Uterus (tissue), 4 donors: ENCODE measurements around the gene MACROH2A1. TPM values are rescaled to one million over a fixed set of nuclear protein-coding genes. Genes with fewer than 3 reads are reported as not detected.

Experiments used
- DNase-seq, 2 donors: peaks; one replicate each; pipeline ENCODE4 v3.0.0-alpha.2; 2019 to 2020
- H3K27ac ChIP-seq, 2 donors: fragments of 200-600 bp; sonication (generic); 1 replicate in 1 of 2; 2 replicates in 1 of 2; pipeline ENCODE4 v1.5.1; 2016 to 2018
- H3K27me3 ChIP-seq, 2 donors: fragments of 200-600 bp; sonication (generic); one replicate each; pipeline ENCODE4 v1.5.1; 2018 to 2019; ENCODE audit warnings: control low read depth in 1 of 2
- H3K36me3 ChIP-seq, 2 donors: fragments of 200-600 bp; sonication (generic); one replicate each; pipeline ENCODE4 v1.5.1; 2019; ENCODE audit warnings: control low read depth in 1 of 2
- H3K4me1 ChIP-seq, 2 donors: fragments of 200-600 bp; sonication (generic); one replicate each; pipeline ENCODE4 v1.5.1; 2018 to 2019; ENCODE audit warnings: control low read depth in 1 of 2
- H3K4me3 ChIP-seq, 2 donors: fragments of 200-600 bp; sonication (generic); 1 replicate in 1 of 2; 2 replicates in 1 of 2; pipeline ENCODE4 v1.5.1; 2018 to 2019; ENCODE audit warnings: mild to moderate bottlenecking in 1 of 2
- H3K9me3 ChIP-seq, 2 donors: fragments of 200-600 bp; sonication (generic); one replicate each; pipeline ENCODE4 v1.5.1; 2019; ENCODE audit warnings: control low read depth in 1 of 2
- CTCF ChIP-seq, 4 experiments: fragments of 200-600 bp in 2 of 4; fragments of 450-650 bp in 2 of 4; sonication (generic) in 2 of 4; IDR thresholded peaks; one replicate each; pipeline ENCODE4 v1.5.1; 2016 to 2019; ENCODE audit warnings: antibody characterized with exemption in 4 of 4, mild to moderate bottlenecking in 2 of 4, moderate library complexity in 1 of 4
- POLR2A ChIP-seq, 2 donors: fragments of 450-650 bp; IDR thresholded peaks; one replicate each; pipeline ENCODE4 v1.6.1; 2016; ENCODE audit warnings: antibody characterized with exemption in 2 of 2, mild to moderate bottlenecking in 1 of 2, moderate library complexity in 1 of 2
- intact Hi-C: fragments of 100-400 bp; cut with DNase I; formaldehyde crosslinking; loops from one replicate; pipeline ENCODE4 v1.15.1; 2023; ENCODE audit warnings: low total_unique reads
- total RNA-seq, 4 donors: library from RNA; depleted of rRNA in 3 of 4; stranded (reverse); fragments of >200 nt in 3 of 4; gene quantifications; one replicate each; pipeline versions ENCODE4 v1.1.0 to v1.2.4, GENCODE V29; 2014 to 2023
- donor health status: DM: yes; HTN: yes; CAD: no.

MACROH2A1 gene
- total RNA-seq: 100 to 1,000 TPM; 121 to 200 (median 141) TPM

DNA sequence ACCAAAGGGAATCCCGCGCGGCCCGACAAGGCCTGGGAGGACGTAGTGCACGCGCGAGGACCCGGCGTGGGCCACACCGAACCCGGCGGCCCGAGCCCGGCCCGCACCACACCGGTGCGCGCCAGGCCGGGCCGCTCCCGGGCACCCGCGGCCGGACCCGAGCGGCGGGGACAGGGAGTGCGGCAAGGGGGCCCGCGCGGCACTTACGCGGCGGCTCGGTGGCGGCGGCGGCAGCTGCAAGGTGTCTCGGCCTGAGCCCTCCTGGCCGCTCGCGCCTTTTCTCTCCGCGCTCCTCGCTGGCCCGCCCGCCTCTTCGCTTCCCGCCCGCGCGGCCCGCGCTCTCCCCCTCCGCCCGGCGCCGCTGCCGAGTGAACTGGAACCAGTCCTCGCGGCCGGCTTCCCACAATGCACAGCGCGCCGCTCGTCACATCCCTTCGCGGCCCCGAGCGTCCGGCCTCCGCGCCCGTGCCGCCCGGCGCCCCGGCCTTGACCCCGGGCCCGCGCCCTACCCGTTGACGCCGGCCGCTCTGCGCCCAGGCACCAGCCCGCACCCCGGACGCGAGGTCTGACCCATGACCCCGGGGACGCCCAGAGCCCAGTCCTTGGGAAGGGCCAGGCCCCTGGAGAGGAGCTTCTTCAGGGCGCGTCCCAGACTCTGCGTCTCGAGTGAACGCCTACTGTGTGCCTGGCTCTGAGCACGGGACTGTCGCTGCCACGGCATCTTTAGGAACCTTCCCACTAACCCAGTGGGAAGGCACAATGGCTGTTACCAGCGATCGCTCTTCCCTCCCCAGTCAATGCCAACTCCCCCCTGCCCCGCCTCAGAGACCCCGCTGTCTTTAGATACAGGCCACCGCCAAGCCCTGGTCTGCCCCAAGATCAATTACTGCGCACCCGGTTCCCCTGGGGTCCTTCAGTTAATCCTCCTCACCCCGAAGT, at the start of gene MACROH2A1:
TSS of gene MACROH2A1 (minus strand) at position 377 of the 939 bp plus-strand sequence. CDS start 10,138 bp downstream, outside the sequence.
- Histone ChIP-seq H3K4me1 (peaks cover 0 to 11% of the 10 kb centered on the region in 2 donors), H3K36me3 (no peaks in the 10 kb centered on the region), H3K4me3 (peak within 1 kb of the TSS; percentile 68 to 69), H3K27me3 (no peaks in the 10 kb centered on the region), H3K9me3 (no peaks in the 10 kb centered on the region), H3K27ac (peak within 1 kb of the TSS; percentile 84 to 93)
- intact Hi-C loops: no loop called here
- peak; percentile 82 to 87 for DNase-seq
- peak in 3 of 4 experiments; percentile 10 to 31 (median 20) for TF ChIP-seq CTCF (IDR thresholded peaks at IDR 0.05)
- peak; percentile 59 to 80 for TF ChIP-seq POLR2A (IDR thresholded peaks at IDR 0.05)

GRCh38 chr5:135448071-135448739, 49.2 kb upstream of the MACROH2A1 start:
- no peaks in the 10 kb centered on the region for H3K9me3 ChIP-seq
- no peaks in the 10 kb centered on the region for H3K4me1 ChIP-seq
- no peak overlapping the region for H3K27ac ChIP-seq
- intact Hi-C loops: no loop called here
- H3K36me3 ChIP-seq: no peaks in the 10 kb centered on the region
- TF ChIP-seq CTCF (IDR thresholded peaks at IDR 0.05) (no peak), POLR2A (IDR thresholded peaks at IDR 0.05) (no peak)
- H3K27me3 ChIP-seq: no peaks in the 10 kb centered on the region
- H3K4me3 ChIP-seq: no peak overlapping the region
- no peak for DNase-seq

- intact Hi-C loops: no loop called here
- Histone ChIP-seq H3K4me1 (no peaks in the 10 kb centered on the region), H3K27me3 (no peaks in the 10 kb centered on the region), H3K27ac (no peak within 1 kb of the TSS), H3K4me3 (no peak within 1 kb of the TSS), H3K36me3 (no peaks in the 10 kb centered on the region), H3K9me3 (no peaks in the 10 kb centered on the region)
- no peak for TF ChIP-seq CTCF (IDR thresholded peaks at IDR 0.05)
- TF ChIP-seq POLR2A (IDR thresholded peaks at IDR 0.05): no peak
- DNase-seq: no peak
These were observed 48.4 kb upstream of the MACROH2A1 start, which contains the start of gene DCANP1 for GRCh38 chr5:135447298-135447929. DCANP1 (minus strand) TSS chr5:135447348; CDS start chr5:135447108, 240 bp downstream.

DNA sequence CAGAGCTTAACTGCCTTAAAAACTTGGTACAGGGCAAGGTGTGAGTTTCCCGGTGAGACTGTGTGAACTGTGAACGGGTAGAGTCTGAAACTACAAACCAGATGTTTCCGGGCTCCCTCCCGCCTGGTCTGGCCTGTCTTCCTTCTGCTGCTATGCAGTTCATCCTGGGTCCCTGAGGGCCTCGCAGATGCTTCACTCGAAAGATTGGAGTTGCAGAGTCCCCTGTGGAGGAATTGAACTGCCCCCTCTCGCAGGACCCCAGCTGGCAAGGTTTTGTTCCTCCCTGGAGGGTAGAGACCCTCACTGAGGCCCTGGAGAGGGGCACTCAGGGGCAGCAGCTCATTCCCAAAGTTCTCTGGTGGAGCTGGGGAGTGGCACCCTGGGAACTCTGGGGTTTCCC, 47.6 kb upstream of the MACROH2A1 start:
- Histone ChIP-seq H3K4me3 (no peak overlapping the region), H3K36me3 (no peaks in the 10 kb centered on the region), H3K27ac (no peak overlapping the region), H3K27me3 (no peaks in the 10 kb centered on the region), H3K4me1 (no peaks in the 10 kb centered on the region), H3K9me3 (no peaks in the 10 kb centered on the region)
- intact Hi-C loops: no loop called here
- no peak for DNase-seq
- TF ChIP-seq POLR2A (IDR thresholded peaks at IDR 0.05) (no peak), CTCF (IDR thresholded peaks at IDR 0.05) (no peak)
